IMR-90 (cell line): ENCODE results near the gene HNRNPUL1. TPM values are rescaled to one million over a fixed set of nuclear protein-coding genes. Genes with fewer than 3 reads are reported as not detected.

Experiments
- ATAC-seq: fragments of 200-7000 bp; cut with Tn5 transposase; 2 replicates; pipeline ENCODE4 v1.9.1; 2020; ENCODE audit warnings: low read depth, mild to moderate bottlenecking, moderate library complexity
- BruUV-seq: library from RNA; stranded (reverse); fragments of 400-500 nt; replicated peaks from 2 replicates; lab custom pipeline; 2021; lab: Mats Ljungman, UMichigan
- CTCF ChIA-PET: fragments of 300-600 bp; formaldehyde crosslinking; extraction: SDS; loops from one replicate; lab custom pipeline; 2021; ENCODE audit warnings: antibody characterized with exemption; lab: Yijun Ruan, JAX
- POLR2A ChIA-PET: fragments of 300-600 bp; sonication (Branson Sonifier 250); formaldehyde crosslinking; loops from one replicate; lab custom pipeline; 2022; ENCODE audit warnings: antibody characterized with exemption; ENCODE audit not compliant: unreplicated experiment; lab: Charles Lee
- DNase-seq: peaks from one replicate; pipeline ENCODE4 v3.0.0; 2013
- H2AFZ ChIP-seq: replicated peaks from 2 replicates; pipeline ENCODE3; 2013; ENCODE audit warnings: low read length, mild to moderate bottlenecking; ENCODE audit not compliant: poor library complexity
- H2AK5ac ChIP-seq: 2 replicates; pipeline ENCODE4 v1.6.1; 2013; ENCODE audit warnings: low read depth, low read length, inconsistent platforms
- H2AK9ac ChIP-seq: replicated peaks from 2 replicates; pipeline ENCODE3; 2013; ENCODE audit warnings: mild to moderate bottlenecking, low read depth, low read length, moderate library complexity; ENCODE audit not compliant: poor library complexity
- H2BK120ac ChIP-seq: 2 replicates; pipeline ENCODE4 v1.6.1; 2013; ENCODE audit warnings: low read depth, low read length, inconsistent platforms
- H2BK15ac ChIP-seq: 3 replicates; pipeline ENCODE4 v1.6.1; 2013; ENCODE audit warnings: low read depth, low read length, inconsistent platforms
- H2BK20ac ChIP-seq: 2 replicates; pipeline ENCODE4 v1.6.1; 2013; ENCODE audit warnings: low read depth, mild to moderate bottlenecking, inconsistent platforms, low read length, moderate library complexity
- H2BK5ac ChIP-seq: 2 replicates; pipeline ENCODE4 v1.6.1; 2013; ENCODE audit warnings: mild to moderate bottlenecking, low read depth, low read length, inconsistent platforms; ENCODE audit not compliant: poor library complexity, severe bottlenecking
- H3K14ac ChIP-seq: replicated peaks from 2 replicates; pipeline ENCODE4 v1.6.1; 2013; ENCODE audit warnings: low read depth, low read length, inconsistent platforms
- H3K18ac ChIP-seq: 2 replicates; pipeline ENCODE4 v1.6.1; 2013; ENCODE audit warnings: low read depth, low read length, control low read depth
- H3K23ac ChIP-seq: 2 replicates; pipeline ENCODE4 v1.6.1; 2013; ENCODE audit warnings: low read depth, low read length, inconsistent platforms
- H3K27ac ChIP-seq: 2 replicates; pipeline ENCODE4 v1.5.1; 2013; ENCODE audit warnings: mild to moderate bottlenecking, control low read depth, low read length; ENCODE audit not compliant: insufficient read depth
- H3K27me3 ChIP-seq: 2 replicates; pipeline ENCODE4 v1.6.1; 2013; ENCODE audit warnings: low read length; ENCODE audit not compliant: control insufficient read depth, insufficient read depth
- H3K36me3 ChIP-seq: 2 replicates; pipeline ENCODE4 v1.6.1; 2013; ENCODE audit warnings: low read length, mixed read lengths; ENCODE audit not compliant: control insufficient read depth, insufficient read depth
- H3K4ac ChIP-seq: 2 replicates; pipeline ENCODE4 v1.6.1; 2013; ENCODE audit warnings: low read depth, low read length, inconsistent platforms
- H3K4me1 ChIP-seq: 2 replicates; pipeline ENCODE4 v1.6.1; 2013; ENCODE audit warnings: low read length, mixed read lengths; ENCODE audit not compliant: control insufficient read depth, insufficient read depth
- H3K4me2 ChIP-seq: 2 replicates; pipeline ENCODE4 v1.6.1; 2013; ENCODE audit warnings: low read depth, mild to moderate bottlenecking, control low read depth, low read length, moderate library complexity
- H3K4me3 ChIP-seq: 2 replicates; pipeline ENCODE4 v1.5.1; 2013; ENCODE audit warnings: low read depth, mild to moderate bottlenecking, control low read depth, low read length, moderate library complexity; ENCODE audit not compliant: insufficient read depth
- H3K56ac ChIP-seq: 2 replicates; pipeline ENCODE4 v1.6.1; 2013; ENCODE audit warnings: low read length, inconsistent platforms; ENCODE audit not compliant: insufficient read depth; ENCODE audit errors: extremely low read depth
- H3K79me1 ChIP-seq, 2 experiments: 2 replicates each; pipeline ENCODE4 v1.6.1; 2013; ENCODE audit warnings: low read length in 2 of 2, inconsistent platforms in 1 of 2, low read depth in 1 of 2
- H3K9ac ChIP-seq: 2 replicates; pipeline ENCODE4 v1.6.1; 2013; ENCODE audit warnings: low read depth, low read length, control low read depth
- H3K9me1 ChIP-seq: 2 replicates; pipeline ENCODE4 v1.6.1; 2013; ENCODE audit warnings: low read length, inconsistent platforms; ENCODE audit not compliant: insufficient read depth
- H3K9me3 ChIP-seq: 2 replicates; pipeline ENCODE4 v1.6.1; 2013; ENCODE audit warnings: low read length; ENCODE audit not compliant: control insufficient read depth, insufficient read depth
- H4K20me1 ChIP-seq: 2 replicates; pipeline ENCODE4 v1.6.1; 2013; ENCODE audit warnings: low read length, inconsistent platforms; ENCODE audit not compliant: insufficient read depth
- H4K5ac ChIP-seq: 2 replicates; pipeline ENCODE4 v1.6.1; 2013; ENCODE audit warnings: mild to moderate bottlenecking, low read depth, low read length, control low read depth
- H4K8ac ChIP-seq, 2 experiments: 2 replicates each; pipeline ENCODE4 v1.6.1; 2013; ENCODE audit warnings: low read depth in 2 of 2, low read length in 2 of 2, control low read depth in 1 of 2, inconsistent platforms in 1 of 2
- H4K91ac ChIP-seq: 2 replicates; pipeline ENCODE4 v1.6.1; 2013; ENCODE audit warnings: low read depth, low read length, inconsistent platforms; ENCODE audit not compliant: insufficient read depth
- BHLHE40 ChIP-seq: fragments of 150-350 bp; IDR thresholded peaks from 2 replicates; pipeline ENCODE4 v1.6.1; 2016; ENCODE audit warnings: mild to moderate bottlenecking, low read depth, low read length
- CEBPB ChIP-seq: IDR thresholded peaks from 2 replicates; pipeline ENCODE4 v1.6.1; 2012; ENCODE audit warnings: low read depth, low read length, improper control_type of control experiment
- CHD1 ChIP-seq: IDR thresholded peaks from 2 replicates; pipeline ENCODE4 v1.6.1; 2012; ENCODE audit warnings: low read depth, low read length, improper control_type of control experiment
- FOS ChIP-seq: fragments of 150-350 bp; IDR thresholded peaks from 2 replicates; pipeline ENCODE4 v1.6.1; 2016; ENCODE audit warnings: low read depth, low read length
- MAFK ChIP-seq: IDR thresholded peaks from 2 replicates; pipeline ENCODE4 v1.6.1; 2012; ENCODE audit warnings: low read depth, low read length, improper control_type of control experiment
- MAZ ChIP-seq: IDR thresholded peaks from 2 replicates; pipeline ENCODE4 v1.6.1; 2012; ENCODE audit warnings: low read depth, mild to moderate bottlenecking, low read length, improper control_type of control experiment, moderate library complexity, borderline replicate concordance
- MXI1 ChIP-seq: IDR thresholded peaks from 2 replicates; pipeline ENCODE4 v1.6.1; 2012; ENCODE audit warnings: low read depth, mild to moderate bottlenecking, low read length, moderate library complexity, borderline replicate concordance
- NFE2L2 ChIP-seq: fragments of 150-350 bp; IDR thresholded peaks from 2 replicates; pipeline ENCODE4 v1.6.1; 2016; ENCODE audit warnings: low read depth, mild to moderate bottlenecking, low read length
- POLR2A ChIP-seq: IDR thresholded peaks from 2 replicates; pipeline ENCODE4 v1.6.1; 2012; ENCODE audit warnings: mild to moderate bottlenecking, low read depth, low read length
- RAD21 ChIP-seq: IDR thresholded peaks from 2 replicates; pipeline ENCODE4 v1.6.1; 2012; ENCODE audit warnings: low read length, improper control_type of control experiment
- RCOR1 ChIP-seq: IDR thresholded peaks from 2 replicates; pipeline ENCODE4 v1.6.1; 2012; ENCODE audit warnings: mild to moderate bottlenecking, low read length, improper control_type of control experiment; ENCODE audit not compliant: insufficient replicate concordance
- RFX5 ChIP-seq: IDR thresholded peaks from 2 replicates; pipeline ENCODE4 v1.8.0; 2012; ENCODE audit warnings: low read depth, mild to moderate bottlenecking, low read length, moderate library complexity
- WGBS, 2 experiments: methylation state at CpG; one replicate each; pipeline versions ENCODE4 v1.1.5 to v1.1.7; 2013; ENCODE audit warnings: missing lambda C conversion rate in 2 of 2; ENCODE audit not compliant: insufficient read length in 1 of 2; ENCODE audit errors: extremely low coverage in 2 of 2; 5-methylcytosine and 5-hydroxymethylcytosine counted together
- dilution Hi-C: fragments of 300-500 bp; cut with HindIII; formaldehyde crosslinking; loops from one replicate; pipeline ENCODE4 v1.14.3; 2018; ENCODE audit warnings: low sequenced_read_pairs; ENCODE audit not compliant: unreplicated experiment
- in situ Hi-C: fragments of 300-500 bp; cut with MboI; formaldehyde crosslinking; loops from 3 replicates; pipeline ENCODE4 v1.14.3; 2019; ENCODE audit warnings: low sequenced_read_pairs, inconsistent platforms, mixed read lengths
- intact Hi-C: fragments of 100-400 bp; cut with micrococcal nuclease; formaldehyde crosslinking; loops from 2 replicates; pipeline ENCODE4 v1.10.0; 2022
- polyA plus RNA-seq, 3 experiments: library from polyadenylated mRNA; depleted of rRNA; stranded (reverse); fragments of >200 nt; gene quantifications; 2 replicates each; pipeline ENCODE4 v1.2.3, GENCODE V29; 2012; ENCODE audit warnings: low replicate concordance in 1 of 3
- total RNA-seq: library from RNA; depleted of rRNA; stranded (reverse); fragments of >200 nt; gene quantifications from 2 replicates; pipeline ENCODE4 v1.2.3, GENCODE V29; 2012
- TF ChIP-seq, protein P1 (sequence below): conservative IDR thresholded peaks from 2 replicates; pipeline ENCODE4 v1.5.1; 2012; ENCODE audit warnings: mild to moderate bottlenecking, low read depth, low read length, improper control_type of control experiment
- TF ChIP-seq, protein P2 (sequence below): fragments of 150-350 bp; IDR thresholded peaks from 2 replicates; pipeline ENCODE4 v1.6.1; 2017; ENCODE audit warnings: mild to moderate bottlenecking, antibody characterized with exemption, low read length, low read depth
- TF ChIP-seq, protein P3 (sequence below): fragments of 150-350 bp; IDR thresholded peaks from 2 replicates; pipeline ENCODE4 v1.6.1; 2016; ENCODE audit warnings: low read depth, mild to moderate bottlenecking, low read length, moderate library complexity, borderline replicate concordance

Gene HNRNPUL1
- total and polyA plus RNA-seq, 2 of the 4 experiments (the other 2 are of a cell fraction) = 50.7 to 67.3 TPM

DNA sequence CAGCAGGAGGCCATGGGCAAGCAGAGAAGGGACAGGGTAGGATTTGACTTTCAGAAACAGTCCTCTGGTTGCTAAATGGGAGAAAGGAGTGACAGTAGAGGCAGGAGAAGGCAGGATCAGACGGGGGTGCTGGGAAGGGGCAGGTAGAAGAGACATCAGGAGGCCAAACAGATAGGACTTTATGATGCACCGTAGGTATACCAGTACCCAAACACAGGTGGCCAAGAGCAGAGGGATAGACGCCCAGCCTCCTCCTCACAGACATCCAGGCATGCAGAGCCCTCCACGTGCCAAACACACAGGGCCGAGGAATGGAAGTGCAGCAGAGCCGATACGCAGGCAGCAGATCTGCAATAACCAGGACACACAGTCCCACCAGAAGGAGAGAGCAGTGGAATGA lies 46.4 kb upstream of the HNRNPUL1 start:
- peaks cover 23% of the 10 kb centered on the region for H3K4me1 ChIP-seq
- dilution Hi-C loops (no loop called here), in situ Hi-C loops (no loop called here), intact Hi-C loops (loop anchor here (5.0 kb wide), 1 partner anchor 95 kb away; the partner anchor contains the start of gene CCDC97)
- peak overlapping the region; percentile 99 for H3K4ac ChIP-seq
- ATAC-seq (no peak), DNase-seq (no peak)
- H3K14ac ChIP-seq = peak overlapping the region; percentile 48; the same call in 1 of the 2 replicates
- TF ChIP-seq CHD1 (no peak), MAFK (no peak), RFX5 (no peak), NFE2L2 (no peak), POLR2A (no peak), RCOR1 (no peak), CEBPB (no peak), FOS (no peak), MXI1 (no peak), BHLHE40 (no peak), MAZ (no peak), RAD21 (no peak)
- TF ChIP-seq, protein P1, sequence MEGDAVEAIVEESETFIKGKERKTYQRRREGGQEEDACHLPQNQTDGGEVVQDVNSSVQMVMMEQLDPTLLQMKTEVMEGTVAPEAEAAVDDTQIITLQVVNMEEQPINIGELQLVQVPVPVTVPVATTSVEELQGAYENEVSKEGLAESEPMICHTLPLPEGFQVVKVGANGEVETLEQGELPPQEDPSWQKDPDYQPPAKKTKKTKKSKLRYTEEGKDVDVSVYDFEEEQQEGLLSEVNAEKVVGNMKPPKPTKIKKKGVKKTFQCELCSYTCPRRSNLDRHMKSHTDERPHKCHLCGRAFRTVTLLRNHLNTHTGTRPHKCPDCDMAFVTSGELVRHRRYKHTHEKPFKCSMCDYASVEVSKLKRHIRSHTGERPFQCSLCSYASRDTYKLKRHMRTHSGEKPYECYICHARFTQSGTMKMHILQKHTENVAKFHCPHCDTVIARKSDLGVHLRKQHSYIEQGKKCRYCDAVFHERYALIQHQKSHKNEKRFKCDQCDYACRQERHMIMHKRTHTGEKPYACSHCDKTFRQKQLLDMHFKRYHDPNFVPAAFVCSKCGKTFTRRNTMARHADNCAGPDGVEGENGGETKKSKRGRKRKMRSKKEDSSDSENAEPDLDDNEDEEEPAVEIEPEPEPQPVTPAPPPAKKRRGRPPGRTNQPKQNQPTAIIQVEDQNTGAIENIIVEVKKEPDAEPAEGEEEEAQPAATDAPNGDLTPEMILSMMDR = no peak
- TF ChIP-seq, protein P2, sequence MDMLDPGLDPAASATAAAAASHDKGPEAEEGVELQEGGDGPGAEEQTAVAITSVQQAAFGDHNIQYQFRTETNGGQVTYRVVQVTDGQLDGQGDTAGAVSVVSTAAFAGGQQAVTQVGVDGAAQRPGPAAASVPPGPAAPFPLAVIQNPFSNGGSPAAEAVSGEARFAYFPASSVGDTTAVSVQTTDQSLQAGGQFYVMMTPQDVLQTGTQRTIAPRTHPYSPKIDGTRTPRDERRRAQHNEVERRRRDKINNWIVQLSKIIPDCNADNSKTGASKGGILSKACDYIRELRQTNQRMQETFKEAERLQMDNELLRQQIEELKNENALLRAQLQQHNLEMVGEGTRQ = no peak
- TF ChIP-seq, protein P3, sequence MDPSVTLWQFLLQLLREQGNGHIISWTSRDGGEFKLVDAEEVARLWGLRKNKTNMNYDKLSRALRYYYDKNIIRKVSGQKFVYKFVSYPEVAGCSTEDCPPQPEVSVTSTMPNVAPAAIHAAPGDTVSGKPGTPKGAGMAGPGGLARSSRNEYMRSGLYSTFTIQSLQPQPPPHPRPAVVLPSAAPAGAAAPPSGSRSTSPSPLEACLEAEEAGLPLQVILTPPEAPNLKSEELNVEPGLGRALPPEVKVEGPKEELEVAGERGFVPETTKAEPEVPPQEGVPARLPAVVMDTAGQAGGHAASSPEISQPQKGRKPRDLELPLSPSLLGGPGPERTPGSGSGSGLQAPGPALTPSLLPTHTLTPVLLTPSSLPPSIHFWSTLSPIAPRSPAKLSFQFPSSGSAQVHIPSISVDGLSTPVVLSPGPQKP = no peak
- H3K4me3 ChIP-seq = no peak overlapping the region
- no peak overlapping the region for H3K9ac ChIP-seq
- H2BK15ac ChIP-seq = peak overlapping the region; percentile 48; the same call in 2 of the 3 replicates
- H3K9me1 ChIP-seq = peaks cover 16% of the 10 kb centered on the region; the same call in 1 of the 2 replicates
- H4K20me1 ChIP-seq = peaks cover 3% of the 10 kb centered on the region; the same call in 1 of the 2 replicates
- H3K4me2 ChIP-seq = no peak overlapping the region
- H2AFZ ChIP-seq = no peak overlapping the region
- WGBS, 2 experiments = 33% methylated on average over 1 of the region's 7 CpGs; no CpG with 5 or more reads in 1 of the 2 experiments
- peak overlapping the region; percentile 23 for H2AK9ac ChIP-seq
- ChIA-PET CTCF (no interaction called here), POLR2A (no interaction called here)
- H4K8ac ChIP-seq = peak overlapping the region in 1 of 2 experiments; percentile 84; a peak in 2 of 4 replicates
- H3K27ac ChIP-seq = no peak overlapping the region
- H3K79me1 ChIP-seq = peaks cover 0 to 34% of the 10 kb centered on the region in 2 experiments; a peak in 3 of 4 replicates
- BruUV-seq = no TSS peak
- H4K91ac ChIP-seq = peak overlapping the region; percentile 55
- no peak overlapping the region for H3K18ac ChIP-seq
- H3K36me3 ChIP-seq = peaks cover 21% of the 10 kb centered on the region
- no peak overlapping the region for H4K5ac ChIP-seq
- H3K27me3 ChIP-seq = no peaks in the 10 kb centered on the region
- H2BK120ac ChIP-seq = peak overlapping the region; percentile 54
- no peaks in the 10 kb centered on the region for H3K9me3 ChIP-seq
- H2BK5ac ChIP-seq = peak overlapping the region; percentile 3
- H3K23ac ChIP-seq = peak overlapping the region; percentile 83; the same call in 1 of the 2 replicates
- H2AK5ac ChIP-seq = peak overlapping the region; percentile 96
- H3K56ac ChIP-seq = no peak overlapping the region
- peak overlapping the region; percentile 3; the same call in 1 of the 2 replicates for H2BK20ac ChIP-seq
